Measurements from ENCODE around the gene UNC13D.

The UNC13D gene

GRCh38 chr17:75806822-75807500 is 37.2 kb downstream of the UNC13D start:
- H3K9me3 ChIP-seq, result no peaks in the 10 kb centered on the region
- no peak overlapping the region for H3K27ac ChIP-seq
- peaks cover 22% of the 10 kb centered on the region for H3K36me3 ChIP-seq
- no peaks in the 10 kb centered on the region for H3K27me3 ChIP-seq
- H3K4me3 ChIP-seq (ENCODE audit: low read depth in 1 of 2, low read length in 1 of 2), result no peak overlapping the region
- TF ChIP-seq CTCF (IDR thresholded peaks at IDR 0.05), result no peak
- no peaks in the 10 kb centered on the region for H3K4me1 ChIP-seq (ENCODE audit: control insufficient read depth in 1 of 2, insufficient read depth in 1 of 2, low read depth in 1 of 2, low read length in 1 of 2)

GRCh38 chr17:75803883-75804282 is 40.3 kb downstream of the UNC13D start:
- H3K4me3 ChIP-seq (ENCODE audit: low read depth in 1 of 2, low read length in 1 of 2), result no peak overlapping the region
- H3K36me3 ChIP-seq, result peaks cover 4% of the 10 kb centered on the region
- H3K9me3 ChIP-seq, result no peaks in the 10 kb centered on the region
- H3K27me3 ChIP-seq, result no peaks in the 10 kb centered on the region
- no peak overlapping the region for H3K27ac ChIP-seq
- TF ChIP-seq CTCF (IDR thresholded peaks at IDR 0.05), result no peak
- no peaks in the 10 kb centered on the region for H3K4me1 ChIP-seq (ENCODE audit: control insufficient read depth in 1 of 2, insufficient read depth in 1 of 2, low read depth in 1 of 2, low read length in 1 of 2)

GRCh38 chr17:75799402-75799801 is 44.8 kb downstream of the UNC13D start:
- Histone ChIP-seq H3K27ac (no peak overlapping the region), H3K4me3 (ENCODE audit: low read depth in 1 of 2, low read length in 1 of 2) (no peak overlapping the region), H3K27me3 (no peaks in the 10 kb centered on the region), H3K36me3 (peaks cover 4% of the 10 kb centered on the region), H3K9me3 (no peaks in the 10 kb centered on the region), H3K4me1 (ENCODE audit: control insufficient read depth in 1 of 2, insufficient read depth in 1 of 2, low read depth in 1 of 2, low read length in 1 of 2) (no peaks in the 10 kb centered on the region)
- no peak for TF ChIP-seq CTCF (IDR thresholded peaks at IDR 0.05)

GRCh38 chr17:75795820-75796607 is 48.2 kb downstream of the UNC13D start:
- peaks cover 7% of the 10 kb centered on the region for H3K36me3 ChIP-seq
- no peak for TF ChIP-seq CTCF (IDR thresholded peaks at IDR 0.05)
- no peak overlapping the region for H3K4me3 ChIP-seq (ENCODE audit: low read depth in 1 of 2, low read length in 1 of 2)
- no peaks in the 10 kb centered on the region for H3K9me3 ChIP-seq
- H3K4me1 ChIP-seq (ENCODE audit: control insufficient read depth in 1 of 2, insufficient read depth in 1 of 2, low read depth in 1 of 2, low read length in 1 of 2), result no peaks in the 10 kb centered on the region
- no peak overlapping the region for H3K27ac ChIP-seq
- no peaks in the 10 kb centered on the region for H3K27me3 ChIP-seq

- Histone ChIP-seq H3K9me3 (no peaks in the 10 kb centered on the region), H3K27ac (no peak overlapping the region), H3K4me1 (ENCODE audit: control insufficient read depth in 1 of 2, insufficient read depth in 1 of 2, low read depth in 1 of 2, low read length in 1 of 2) (no peaks in the 10 kb centered on the region), H3K36me3 (peaks cover 3% of the 10 kb centered on the region), H3K4me3 (ENCODE audit: low read depth in 1 of 2, low read length in 1 of 2) (no peak overlapping the region), H3K27me3 (no peaks in the 10 kb centered on the region)
- TF ChIP-seq CTCF (IDR thresholded peaks at IDR 0.05), result no peak
These were observed 50.7 kb downstream of the UNC13D start for GRCh38 chr17:75793460-75793859.
